GM18868 (cell line): ENCODE results near the gene DIP2C.
"Not testable (repeated sequence)": the region's sequence is repeated elsewhere in the genome, so short reads cannot be mapped to it uniquely, and the experiment has no call there.

Experiments used
- ATAC-seq: cut with Tn5 transposase; IDR thresholded peaks from one replicate; pipeline ENCODE4 v1.9.1; 2021; ENCODE audit warnings: mild to moderate bottlenecking, moderate library complexity; ENCODE audit not compliant: unreplicated experiment

The DIP2C gene

DNA sequence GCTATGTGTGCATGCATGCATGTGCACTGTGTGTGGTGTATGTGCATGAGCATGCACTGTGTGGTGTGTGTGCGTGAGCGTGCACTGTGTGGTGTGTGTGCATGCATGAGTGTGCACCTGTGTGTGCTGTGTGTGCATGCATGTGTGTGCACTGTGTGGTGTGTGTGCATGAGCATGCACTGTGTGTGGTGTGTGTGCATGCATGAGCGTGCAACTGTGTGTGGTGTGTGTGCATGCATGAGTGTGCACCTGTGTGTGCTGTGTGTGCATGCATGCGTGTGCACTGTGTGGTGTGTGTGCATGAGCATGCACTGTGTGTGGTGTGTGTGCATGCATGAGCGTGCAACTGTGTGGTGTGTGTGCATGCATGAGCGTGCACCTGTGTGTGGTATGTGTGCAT is 10.7 kb upstream of the DIP2C start:
- not testable (repeated sequence) for ATAC-seq

DNA sequence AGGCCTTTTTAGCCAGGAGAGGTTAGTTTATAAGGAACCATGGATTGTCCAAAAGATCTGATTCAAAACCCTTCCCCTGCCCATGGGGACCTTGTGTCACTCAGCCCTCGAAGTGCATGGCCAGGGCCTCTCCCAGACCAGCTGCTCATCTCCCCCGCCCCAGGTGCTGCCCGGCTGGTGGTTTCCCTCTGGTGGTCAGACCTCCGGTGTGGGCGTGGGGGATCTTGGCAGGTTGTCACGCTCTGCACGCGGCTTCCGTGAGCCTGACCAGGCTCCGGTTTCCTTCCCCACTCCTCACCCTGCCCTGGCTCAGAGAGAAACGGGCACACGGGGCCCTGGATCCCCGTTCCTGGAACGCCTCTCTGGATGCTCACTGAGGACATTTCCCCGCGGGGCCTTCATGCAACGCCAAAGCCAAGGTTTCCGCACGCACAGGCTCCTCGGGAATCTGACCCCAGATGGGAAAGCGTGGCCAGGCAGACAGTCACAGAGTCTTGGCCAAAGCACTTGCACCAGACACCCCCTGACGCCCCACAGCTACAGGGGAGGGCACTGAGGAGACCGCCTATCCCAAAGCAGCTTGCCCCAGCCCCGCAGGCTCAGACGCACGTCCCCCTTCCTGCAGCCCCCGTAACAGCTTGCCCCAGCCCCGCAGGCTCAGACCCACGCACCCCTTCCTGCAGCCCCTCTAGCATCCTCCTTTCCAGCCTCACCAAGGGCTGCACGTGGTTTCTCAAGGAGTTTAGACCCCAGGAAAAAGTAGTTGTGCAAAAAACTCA is 7.8 kb upstream of the DIP2C start:
- no peak for ATAC-seq

DNA sequence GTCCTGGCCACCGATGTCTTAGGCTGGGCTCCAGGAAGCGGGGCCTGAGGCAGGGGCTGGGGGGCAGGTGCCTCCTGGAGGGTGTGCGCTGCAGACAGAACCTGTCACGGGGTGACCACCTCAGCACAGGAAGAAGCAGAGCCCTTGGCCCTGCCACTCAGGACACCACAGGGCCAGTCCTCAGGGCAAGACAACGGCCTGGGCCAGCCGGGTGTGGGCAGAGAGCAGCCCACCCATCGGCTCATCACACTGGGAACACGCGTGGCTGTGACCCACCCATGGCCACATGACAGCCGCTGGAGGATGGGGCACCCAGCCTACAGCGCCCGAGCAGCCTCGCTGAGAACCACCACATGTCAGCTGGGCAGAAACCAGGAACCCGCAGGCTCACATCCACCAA is 5.9 kb upstream of the DIP2C start:
- ATAC-seq: no peak

DNA sequence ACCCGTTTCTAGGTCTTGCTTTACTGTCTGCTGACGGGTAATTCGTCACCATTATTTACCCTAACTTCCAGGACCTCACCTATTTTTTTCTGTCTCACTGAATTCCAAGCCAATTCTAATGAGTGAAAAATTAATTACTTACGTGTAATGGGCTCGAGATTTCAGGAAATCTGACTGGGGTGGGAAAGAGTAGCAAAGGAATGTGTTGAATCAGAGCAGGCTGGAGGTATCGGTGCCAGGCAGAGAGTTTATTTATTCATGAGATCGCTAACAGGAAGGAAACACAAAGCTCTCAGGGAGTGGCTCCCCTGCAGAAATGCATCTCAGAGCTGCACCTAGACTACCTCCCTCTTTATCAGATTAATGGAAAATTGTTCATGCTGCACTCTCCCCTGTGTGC is 4.0 kb upstream of the DIP2C start:
- ATAC-seq: no peak

DNA sequence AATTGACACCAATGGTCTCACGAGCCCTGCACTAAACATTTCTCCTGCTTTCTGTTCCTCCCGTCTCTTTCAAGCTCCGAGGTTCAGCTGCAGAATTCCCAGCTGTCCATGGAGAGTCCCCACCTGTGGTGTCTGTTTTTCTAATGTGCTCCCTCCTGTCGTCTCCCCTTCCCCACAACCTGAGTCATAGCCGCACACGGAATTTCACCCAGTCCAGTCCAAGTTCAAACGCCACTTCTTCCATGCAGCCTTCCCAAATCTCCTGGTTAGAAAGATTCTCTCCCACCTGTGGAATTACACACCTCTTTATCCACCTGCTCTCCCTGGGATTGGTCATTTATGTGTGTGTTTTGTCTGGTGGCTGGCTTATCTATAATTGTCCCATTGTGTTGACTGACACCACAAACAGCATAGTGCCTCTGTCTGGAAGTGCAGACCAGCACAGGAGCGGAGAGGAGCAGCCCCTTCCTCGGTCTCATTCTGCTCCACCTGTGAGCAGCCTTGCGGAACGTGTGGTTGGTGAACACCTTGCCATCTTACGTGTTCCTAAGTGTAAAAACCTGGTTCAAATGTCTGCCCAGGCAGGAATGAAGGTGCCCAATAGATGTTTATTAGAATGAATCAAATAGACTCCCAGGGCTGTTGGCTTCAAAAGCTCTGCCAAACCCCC is 3.3 kb upstream of the DIP2C start:
- no peak for ATAC-seq

DNA sequence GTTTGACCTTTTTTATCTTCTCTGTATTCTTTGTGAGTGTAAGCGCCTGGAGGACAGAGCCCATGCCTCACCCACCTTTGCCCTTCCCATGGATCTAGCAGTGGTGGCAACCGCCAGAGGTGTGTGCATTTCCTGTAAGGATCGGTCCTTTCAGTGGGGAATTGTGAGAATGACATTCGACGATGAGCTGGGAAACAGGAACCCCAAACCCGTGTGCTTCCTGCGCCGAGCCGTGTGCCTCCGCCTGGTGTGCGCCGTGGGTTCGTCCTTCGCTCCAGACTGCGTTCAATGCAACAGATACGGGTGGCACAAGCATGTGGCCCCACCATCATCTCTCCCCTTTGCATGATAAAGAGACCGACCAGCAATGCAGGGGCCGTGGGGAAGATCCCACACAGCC is 1.7 kb upstream of the DIP2C start:
- no peak for ATAC-seq

DNA sequence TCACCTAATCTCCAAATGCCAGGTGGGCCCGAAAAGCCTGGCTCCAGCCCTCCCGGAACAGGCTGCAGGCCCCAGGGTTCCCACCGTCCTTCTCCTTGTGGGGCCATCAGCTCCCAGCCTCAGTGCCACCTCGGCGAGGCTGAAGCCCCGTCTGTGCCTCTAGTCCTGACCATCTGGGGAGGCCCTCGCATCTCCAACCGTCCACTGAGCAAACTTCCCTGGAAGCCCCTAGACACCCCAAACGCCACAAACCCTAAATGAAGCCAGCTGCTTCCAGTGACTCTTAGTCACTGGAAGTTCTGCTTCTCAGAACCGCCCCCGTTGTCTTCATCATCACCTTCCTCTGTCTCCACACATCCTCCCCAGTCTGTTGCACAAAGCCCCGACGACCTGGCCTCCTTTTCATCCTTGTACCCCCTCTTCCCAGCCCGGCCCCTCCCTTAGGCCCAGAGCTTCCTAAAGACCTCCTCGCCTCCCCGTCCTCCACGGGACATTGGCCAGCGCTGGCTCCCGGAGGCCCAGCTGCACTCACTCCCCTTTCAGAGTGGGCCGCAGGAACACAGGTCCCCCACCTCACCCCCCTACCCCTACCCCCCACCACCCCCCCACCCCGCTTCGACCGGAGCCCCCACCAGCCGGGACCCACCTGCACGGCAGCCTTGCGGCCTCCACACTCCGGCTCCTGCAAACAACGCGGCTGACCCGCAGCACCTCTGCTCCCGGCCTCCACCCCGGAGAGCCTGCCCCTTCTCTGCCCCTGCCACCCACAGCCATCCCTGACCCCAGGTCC is 1.1 kb upstream of the DIP2C start:
- ATAC-seq: no peak

DNA sequence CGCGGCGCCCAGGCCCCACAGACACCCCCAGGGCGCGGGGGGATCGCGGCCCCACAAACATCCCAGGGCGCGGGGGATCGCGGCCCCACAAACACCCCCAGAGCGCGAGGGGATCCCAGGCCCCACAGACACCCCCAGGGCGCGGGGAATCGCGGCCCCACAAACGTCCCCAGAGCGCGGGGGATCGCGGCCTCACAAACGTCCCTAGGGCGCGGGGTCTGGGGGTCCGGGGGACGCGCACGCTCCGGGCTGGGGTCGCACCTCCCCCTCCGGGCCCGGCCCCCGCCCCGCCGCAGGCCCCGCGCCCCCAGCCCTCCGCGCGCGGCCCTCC is 382 bp downstream of the DIP2C start:
- ATAC-seq: no peak

DNA sequence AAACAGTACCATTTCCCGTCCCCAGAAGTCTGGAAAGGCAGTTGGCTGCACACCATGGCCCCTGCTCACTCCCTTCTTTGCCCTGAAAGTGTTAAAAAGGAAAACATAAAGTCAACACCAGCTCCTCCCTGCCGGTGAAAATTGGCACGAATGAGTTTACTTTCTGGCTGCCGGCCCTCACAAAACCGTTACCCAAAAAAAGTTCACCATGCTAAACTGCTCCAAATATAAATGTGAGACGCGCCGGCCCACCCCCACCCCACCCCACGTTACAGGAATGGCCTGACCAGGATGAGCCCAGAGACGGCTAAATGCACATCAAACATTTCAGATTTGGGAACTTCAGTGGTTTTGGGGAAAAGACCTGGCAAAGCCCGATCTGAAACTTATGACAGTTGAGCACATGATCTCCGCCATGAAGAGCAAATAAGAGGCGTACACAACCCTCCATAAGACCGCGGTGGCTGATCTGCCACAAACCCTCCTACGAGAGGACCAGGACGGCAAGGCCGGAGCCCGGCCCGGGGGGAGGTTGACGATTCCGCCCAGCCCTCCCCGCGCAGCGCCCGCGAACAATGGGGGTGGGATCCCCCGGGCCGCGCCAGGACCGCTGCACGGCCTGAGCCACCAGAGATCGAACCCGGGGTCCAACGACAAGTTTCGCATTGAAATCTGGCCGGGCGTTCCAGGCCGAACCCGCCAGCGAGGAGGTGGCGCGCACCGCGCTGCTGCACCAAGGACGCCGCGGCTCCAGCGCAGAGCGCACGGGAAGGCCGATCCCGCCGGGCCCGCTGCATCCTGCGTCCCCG is 952 bp downstream of the DIP2C start:
- no peak for ATAC-seq

DNA sequence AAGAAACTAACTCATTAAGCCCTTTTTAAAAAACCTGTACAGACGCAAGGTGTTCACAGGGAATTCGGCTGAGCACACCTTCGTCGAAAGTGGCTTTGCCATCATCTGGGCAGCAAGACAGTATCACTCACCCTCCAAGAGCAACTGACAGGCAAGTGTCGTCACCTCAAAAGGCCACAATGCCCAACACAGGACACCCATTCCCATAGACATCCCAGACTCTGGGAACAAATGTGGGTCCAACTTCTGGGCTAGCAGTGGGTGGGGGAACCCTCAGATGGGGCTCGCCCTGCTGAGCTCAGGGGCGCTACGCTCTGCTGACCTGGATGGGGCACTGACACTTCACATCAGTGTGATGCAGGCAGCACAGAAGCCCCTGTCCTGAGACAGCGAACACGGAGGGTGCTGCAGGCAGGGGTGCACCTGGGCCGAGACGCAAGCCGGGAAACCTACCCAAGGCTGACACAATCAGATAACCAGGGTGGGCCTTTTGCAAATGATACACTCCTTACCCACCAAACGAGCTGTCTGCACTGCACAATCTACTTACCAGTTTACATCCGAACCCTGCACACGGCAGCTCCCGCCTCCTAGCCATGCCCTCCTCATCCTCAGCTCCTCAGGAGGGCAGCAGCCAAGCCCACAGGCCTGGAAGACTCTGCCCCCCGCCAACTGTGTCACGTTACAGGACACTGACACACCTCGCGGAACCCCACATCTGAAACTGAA is 1.7 kb downstream of the DIP2C start:
- ATAC-seq: no peak

DNA sequence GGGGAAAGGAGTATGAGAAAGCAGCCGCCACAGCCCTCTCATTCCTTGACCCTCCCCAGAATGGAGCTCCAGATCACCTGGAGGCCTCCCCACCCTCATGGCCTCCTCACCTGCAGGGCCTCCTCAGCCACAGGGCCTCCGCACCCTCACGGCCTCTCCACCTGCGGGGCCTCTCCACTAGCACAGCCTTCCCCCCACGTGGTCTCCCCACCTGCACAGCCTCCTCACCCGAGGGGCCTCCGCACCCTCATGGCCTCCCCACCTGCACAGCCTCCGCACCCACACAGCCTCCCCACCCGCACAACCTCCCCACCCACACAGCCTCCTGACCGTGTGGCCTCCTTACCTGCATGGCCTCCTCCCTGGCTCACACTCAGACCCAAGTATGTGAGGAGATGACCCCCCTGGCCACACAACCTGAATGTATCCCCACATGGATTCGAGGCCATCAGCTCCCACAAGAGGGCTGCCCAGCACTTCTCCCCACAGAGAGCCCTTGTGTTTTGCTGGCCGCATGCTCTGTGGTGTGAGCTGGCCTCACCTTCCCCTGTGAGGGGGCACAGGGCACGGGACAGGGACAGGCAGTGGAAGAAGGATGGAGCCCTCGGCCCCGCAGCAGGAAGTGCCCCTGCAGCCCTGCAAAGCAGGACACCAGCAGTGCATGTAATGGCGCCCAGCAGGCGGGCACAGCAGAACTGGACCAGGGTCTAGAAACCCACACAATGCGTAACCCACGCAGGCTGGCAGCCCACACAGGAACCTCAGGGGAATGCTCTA is 3.1 kb downstream of the DIP2C start:
- no peak for ATAC-seq

DNA sequence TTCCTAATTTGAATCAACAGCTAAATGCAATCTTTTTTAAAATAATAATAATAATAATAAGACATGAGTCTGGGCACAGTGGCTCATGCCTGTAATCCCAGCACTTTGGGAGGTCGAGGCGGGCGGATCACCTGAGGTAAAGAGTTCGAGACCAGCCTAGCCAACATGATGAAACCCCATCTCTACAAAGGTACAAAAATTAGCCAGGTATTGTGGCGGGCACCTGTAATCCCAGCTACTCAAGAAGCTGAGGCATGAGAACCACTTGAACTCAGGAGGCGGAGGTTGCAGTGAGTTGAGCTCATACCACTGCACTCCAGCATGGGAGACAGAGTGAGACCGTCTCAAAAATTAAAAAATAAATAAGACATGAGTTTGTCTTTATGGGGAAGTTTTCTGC is 3.9 kb downstream of the DIP2C start:
- ATAC-seq: no peak

DNA sequence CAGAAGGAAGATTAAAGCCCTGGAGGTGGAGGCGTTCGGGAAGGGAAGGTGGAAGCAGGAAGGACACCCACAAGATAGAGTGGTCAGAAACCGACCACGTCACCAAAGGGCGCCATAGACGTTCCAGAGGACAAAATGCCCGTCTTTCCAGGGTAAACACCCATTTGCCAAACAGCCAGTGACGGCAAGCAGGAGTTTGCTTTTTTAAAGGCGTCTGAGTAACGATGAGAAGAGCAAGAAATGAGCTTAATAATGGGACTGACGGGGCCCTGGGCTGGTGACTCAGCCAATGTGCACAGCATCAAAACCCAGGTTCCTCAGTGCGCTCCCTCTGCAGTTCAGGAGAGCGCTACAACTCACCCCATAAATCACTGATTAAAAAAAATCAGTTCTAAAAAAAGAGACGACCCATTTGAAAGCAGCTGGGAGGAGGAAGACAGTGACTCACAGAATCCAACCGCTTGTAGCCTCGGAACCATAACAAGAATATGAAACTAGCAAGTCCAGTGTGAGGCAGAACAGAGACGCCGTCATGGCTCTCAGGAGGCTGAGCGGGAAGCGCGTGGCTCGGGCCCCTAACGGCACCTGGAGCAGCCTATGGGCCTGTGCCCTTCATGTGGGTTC is 5.9 kb downstream of the DIP2C start:
- no peak for ATAC-seq

DNA sequence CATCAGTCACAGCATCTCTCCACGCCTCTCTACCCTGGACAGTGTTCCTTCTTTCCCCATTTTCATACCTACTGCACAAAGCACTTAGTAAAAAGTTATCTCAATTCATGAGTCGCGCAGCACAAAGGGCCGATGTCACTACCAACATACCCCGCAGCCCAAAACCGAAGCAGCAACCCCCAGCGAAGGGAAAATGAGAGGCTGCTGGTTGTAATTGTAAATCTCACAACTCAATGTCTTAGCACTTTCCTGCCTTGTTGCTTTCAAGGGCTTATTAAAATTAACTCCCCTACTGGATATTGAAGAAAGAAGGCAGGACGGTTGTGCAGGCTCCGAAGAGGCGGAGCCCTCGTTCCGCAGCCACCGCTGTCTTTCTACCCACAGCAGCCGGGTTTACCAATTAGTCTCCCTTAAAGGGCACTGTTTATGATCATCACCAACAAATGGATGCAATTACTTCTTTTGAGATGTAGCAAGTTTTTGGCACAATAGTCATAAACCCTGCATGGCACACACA is 6.5 kb downstream of the DIP2C start:
- ATAC-seq: no peak

DNA sequence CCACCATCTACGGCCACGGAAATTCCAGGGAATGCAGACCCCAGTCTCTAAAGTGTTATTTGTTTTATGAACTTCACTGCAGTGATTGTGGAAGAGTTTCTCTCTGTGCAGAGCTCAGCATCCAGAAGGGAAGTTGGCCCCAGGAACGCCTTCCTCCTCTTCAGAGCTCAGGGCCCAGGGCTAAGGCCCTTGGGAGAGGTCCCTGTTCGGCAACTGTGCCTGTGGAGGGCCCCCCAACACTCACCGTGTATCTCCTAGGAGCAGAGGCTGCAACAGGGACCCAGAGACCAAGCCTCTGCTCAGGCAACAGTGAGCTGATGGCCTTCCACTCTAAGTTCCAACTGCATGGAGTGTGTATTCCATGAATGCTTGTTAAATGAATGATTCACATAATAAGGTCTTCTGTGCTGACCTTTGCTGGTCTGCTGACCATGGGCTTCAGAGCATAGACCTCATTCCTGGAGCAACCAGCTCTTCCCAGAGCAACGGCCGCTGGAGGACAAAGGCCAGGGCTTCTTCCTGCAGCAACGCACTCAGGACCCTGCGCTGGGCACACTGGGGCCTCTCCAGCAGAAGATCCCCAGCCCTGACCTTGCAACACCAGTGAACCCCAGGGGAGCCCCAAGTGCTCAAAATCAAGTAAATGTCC is 7.7 kb downstream of the DIP2C start:
- no peak for ATAC-seq

DNA sequence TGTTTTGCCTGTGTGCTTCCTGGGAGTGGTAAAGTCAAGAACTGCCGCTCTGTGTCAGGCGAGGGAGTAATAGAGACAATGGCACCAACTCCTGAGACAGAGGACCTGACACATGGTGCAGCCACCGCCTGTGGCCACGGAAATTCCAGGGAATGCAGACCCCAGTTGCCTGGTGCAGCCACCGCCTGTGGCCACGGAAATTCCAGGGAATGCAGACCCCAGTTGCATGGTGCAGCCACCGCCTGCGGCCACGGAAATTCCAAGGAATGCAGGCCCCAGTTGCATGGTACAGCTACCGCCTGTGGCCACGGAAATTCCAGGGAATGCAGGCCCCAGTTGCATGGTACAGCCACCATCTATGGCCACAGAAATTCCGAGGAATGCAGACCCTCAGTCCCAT is 8.7 kb downstream of the DIP2C start:
- no peak for ATAC-seq

DNA sequence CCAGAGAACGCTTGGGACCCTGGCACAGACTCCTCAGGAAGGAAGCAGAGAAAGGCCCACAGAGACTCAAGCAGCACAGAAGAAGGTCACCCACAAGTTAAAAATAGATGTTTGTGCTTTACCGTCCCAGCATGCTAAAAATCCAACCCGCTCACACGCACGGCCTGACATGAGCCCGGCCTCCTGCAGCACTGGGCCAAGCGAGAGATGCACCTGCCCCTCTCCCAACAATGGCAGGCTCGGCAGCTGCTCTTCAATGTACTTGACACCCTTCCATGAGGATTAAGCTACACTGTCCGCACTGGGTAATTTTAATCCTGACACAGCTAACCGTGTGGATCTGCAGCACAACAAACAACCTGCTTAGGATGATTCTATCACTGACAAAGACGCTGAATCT is 9.3 kb downstream of the DIP2C start:
- no peak for ATAC-seq

DNA sequence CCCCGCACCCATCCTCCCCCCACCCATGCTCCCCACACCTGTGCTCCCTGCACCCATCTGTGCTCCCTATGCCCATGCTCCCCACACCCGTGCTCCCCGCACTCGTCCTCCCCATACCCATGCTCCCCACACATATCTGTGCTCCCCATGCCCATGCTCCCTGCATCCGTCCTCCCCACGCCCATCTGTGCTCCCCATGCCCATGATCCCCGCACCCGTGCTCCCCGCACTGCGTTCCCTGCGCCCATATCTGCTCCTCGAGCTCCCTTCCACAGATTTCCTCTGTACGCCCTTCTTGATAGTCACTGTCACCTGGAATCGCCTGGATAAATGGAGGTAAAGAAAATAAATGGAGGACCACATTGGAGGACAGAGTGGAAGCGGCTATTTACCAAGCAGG is 9.9 kb downstream of the DIP2C start:
- ATAC-seq: no peak

DNA sequence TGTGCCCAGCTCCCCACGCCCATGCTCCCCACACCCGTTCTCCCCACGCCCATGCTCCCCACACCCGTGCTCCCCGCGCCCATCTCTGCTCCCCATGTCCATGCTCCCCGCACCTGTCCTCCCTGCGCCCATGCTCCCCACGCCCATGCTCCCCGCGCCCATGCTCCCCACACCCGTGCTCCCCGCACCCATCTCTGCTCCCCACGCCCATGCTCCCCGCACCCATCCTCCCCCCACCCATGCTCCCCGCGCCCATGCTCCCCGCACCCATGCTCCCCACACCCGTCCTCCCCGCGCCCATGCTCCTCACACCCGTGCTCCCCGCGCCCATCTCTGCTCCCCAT is 10.8 kb downstream of the DIP2C start:
- not testable (repeated sequence) for ATAC-seq
